ENCODE data around the gene KDM4C.

KDM4C gene

GRCh38 chr9:6937209-6937608 is 179.4 kb downstream of the KDM4C start:
- H2BK5ac ChIP-seq (ENCODE audit: low read length): no peak overlapping the region
- DNase-seq: no peak
- H3K4me1 ChIP-seq (ENCODE audit: control insufficient read depth, low read depth, low read length): no peaks in the 10 kb centered on the region
- H3K27me3 ChIP-seq (ENCODE audit: insufficient read depth, low read length, poor library complexity): no peaks in the 10 kb centered on the region
- H3K9ac ChIP-seq (ENCODE audit: low read length): no peak overlapping the region
- H3K18ac ChIP-seq (ENCODE audit: low read length): no peak overlapping the region
- no peak overlapping the region for H3K4me2 ChIP-seq (ENCODE audit: low read length)
- no peak overlapping the region for H3K4ac ChIP-seq (ENCODE audit: low read depth, low read length)
- no peak overlapping the region for H2BK15ac ChIP-seq (replicated peaks; ENCODE audit: low read depth)
- WGBS (ENCODE audit: extremely low coverage, insufficient coverage, low lambda C conversion rate): no CpG with 5 or more reads among the region's 2 CpGs
- H2AK5ac ChIP-seq (ENCODE audit: low read length): no peak overlapping the region
- H3K23ac ChIP-seq (ENCODE audit: low read length): no peak overlapping the region
- H3K4me3 ChIP-seq (ENCODE audit: low read length): no peak overlapping the region
- H4K5ac ChIP-seq (ENCODE audit: low read length): no peak overlapping the region
- H3K56ac ChIP-seq (ENCODE audit: low read length): no peak overlapping the region
- no peak overlapping the region for H3K27ac ChIP-seq (ENCODE audit: low read depth, low read length)
- H4K8ac ChIP-seq (ENCODE audit: low read depth, low read length): no peak overlapping the region
- H2BK120ac ChIP-seq (ENCODE audit: low read depth, low read length): no peak overlapping the region
- no peaks in the 10 kb centered on the region for H3K79me2 ChIP-seq (ENCODE audit: control insufficient read depth, insufficient read depth, low read length)
- no peaks in the 10 kb centered on the region for H3K36me3 ChIP-seq (ENCODE audit: control insufficient read depth, insufficient read depth, low read length)
- H3K79me1 ChIP-seq (ENCODE audit: low read length): no peaks in the 10 kb centered on the region

DNA sequence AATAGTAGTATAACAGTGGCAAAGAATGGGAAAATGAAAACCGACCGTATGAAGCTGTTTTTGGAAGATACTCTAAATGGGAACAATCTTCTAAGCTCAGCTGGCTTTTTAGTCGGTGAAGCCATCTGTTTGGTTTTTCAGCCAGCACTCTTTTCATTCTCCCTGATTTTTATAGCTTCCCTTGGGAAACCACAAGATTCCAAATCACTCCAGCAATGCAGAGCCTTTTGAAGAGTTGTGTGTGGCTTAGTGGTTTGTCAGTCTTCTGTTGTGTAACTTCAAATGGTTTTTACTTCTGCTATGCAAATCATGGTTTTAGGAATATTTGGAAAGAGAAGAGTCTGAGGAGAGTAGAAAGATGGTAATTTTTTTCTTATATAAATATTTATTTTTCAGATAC is 180.7 kb downstream of the KDM4C start:
- Histone ChIP-seq H2AK5ac (ENCODE audit: low read length) (no peak overlapping the region), H2BK5ac (ENCODE audit: low read length) (no peak overlapping the region), H2BK15ac (replicated peaks; ENCODE audit: low read depth) (no peak overlapping the region), H3K23ac (ENCODE audit: low read length) (no peak overlapping the region), H2BK120ac (ENCODE audit: low read depth, low read length) (no peak overlapping the region), H4K5ac (ENCODE audit: low read length) (no peak overlapping the region), H4K8ac (ENCODE audit: low read depth, low read length) (no peak overlapping the region), H3K9ac (ENCODE audit: low read length) (no peak overlapping the region), H3K4me2 (ENCODE audit: low read length) (no peak overlapping the region), H3K4me1 (ENCODE audit: control insufficient read depth, low read depth, low read length) (no peaks in the 10 kb centered on the region), H3K4me3 (ENCODE audit: low read length) (no peak overlapping the region), H3K18ac (ENCODE audit: low read length) (no peak overlapping the region), H3K56ac (ENCODE audit: low read length) (no peak overlapping the region), H3K79me2 (ENCODE audit: control insufficient read depth, insufficient read depth, low read length) (no peaks in the 10 kb centered on the region), H3K36me3 (ENCODE audit: control insufficient read depth, insufficient read depth, low read length) (no peaks in the 10 kb centered on the region), H3K79me1 (ENCODE audit: low read length) (no peaks in the 10 kb centered on the region), H3K4ac (ENCODE audit: low read depth, low read length) (no peak overlapping the region), H3K27me3 (ENCODE audit: insufficient read depth, low read length, poor library complexity) (no peaks in the 10 kb centered on the region), H3K27ac (ENCODE audit: low read depth, low read length) (no peak overlapping the region)
- WGBS (ENCODE audit: extremely low coverage, insufficient coverage, low lambda C conversion rate): no CpG with 5 or more reads among the region's 3 CpGs
- DNase-seq: no peak

DNA sequence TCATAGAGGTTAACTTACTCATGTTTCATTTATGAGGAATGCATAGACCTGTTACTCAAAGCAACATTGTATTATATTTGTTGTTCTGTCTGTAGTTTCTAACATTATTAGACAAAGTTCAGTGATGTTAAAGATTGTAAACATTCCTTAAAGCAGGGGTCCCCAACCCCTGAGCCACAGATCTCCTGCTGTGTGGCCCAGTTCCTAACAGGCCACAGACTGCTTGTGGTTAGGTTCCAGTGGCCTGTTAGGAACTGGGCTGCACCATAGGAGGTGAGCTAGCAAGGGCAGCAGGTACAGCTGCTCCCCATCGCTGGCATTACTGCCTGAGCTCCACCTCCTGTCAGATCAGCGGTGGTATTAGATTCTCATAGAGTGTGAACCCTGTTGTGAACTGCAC is 181.1 kb downstream of the KDM4C start:
- WGBS (ENCODE audit: extremely low coverage, insufficient coverage, low lambda C conversion rate): no CpG with 5 or more reads among the region's 2 CpGs
- Histone ChIP-seq H3K18ac (ENCODE audit: low read length) (no peak overlapping the region), H4K5ac (ENCODE audit: low read length) (no peak overlapping the region), H2BK5ac (ENCODE audit: low read length) (no peak overlapping the region), H2AK5ac (ENCODE audit: low read length) (no peak overlapping the region), H3K79me2 (ENCODE audit: control insufficient read depth, insufficient read depth, low read length) (no peaks in the 10 kb centered on the region), H3K23ac (ENCODE audit: low read length) (no peak overlapping the region), H2BK120ac (ENCODE audit: low read depth, low read length) (no peak overlapping the region), H3K27ac (ENCODE audit: low read depth, low read length) (no peak overlapping the region), H2BK15ac (replicated peaks; ENCODE audit: low read depth) (no peak overlapping the region), H3K4ac (ENCODE audit: low read depth, low read length) (no peak overlapping the region), H3K4me1 (ENCODE audit: control insufficient read depth, low read depth, low read length) (no peaks in the 10 kb centered on the region), H3K36me3 (ENCODE audit: control insufficient read depth, insufficient read depth, low read length) (no peaks in the 10 kb centered on the region), H3K9ac (ENCODE audit: low read length) (no peak overlapping the region), H3K79me1 (ENCODE audit: low read length) (no peaks in the 10 kb centered on the region), H3K4me3 (ENCODE audit: low read length) (no peak overlapping the region), H3K4me2 (ENCODE audit: low read length) (no peak overlapping the region), H4K8ac (ENCODE audit: low read depth, low read length) (no peak overlapping the region), H3K56ac (ENCODE audit: low read length) (no peak overlapping the region), H3K27me3 (ENCODE audit: insufficient read depth, low read length, poor library complexity) (no peaks in the 10 kb centered on the region)
- no peak for DNase-seq

- H3K4ac ChIP-seq (ENCODE audit: low read depth, low read length): no peak overlapping the region
- H3K4me3 ChIP-seq (ENCODE audit: low read length): no peak overlapping the region
- H3K9ac ChIP-seq (ENCODE audit: low read length): no peak overlapping the region
- H3K4me1 ChIP-seq (ENCODE audit: control insufficient read depth, low read depth, low read length): no peaks in the 10 kb centered on the region
- H3K4me2 ChIP-seq (ENCODE audit: low read length): no peak overlapping the region
- no peaks in the 10 kb centered on the region for H3K79me1 ChIP-seq (ENCODE audit: low read length)
- no peak overlapping the region for H2BK120ac ChIP-seq (ENCODE audit: low read depth, low read length)
- no peak overlapping the region for H2BK5ac ChIP-seq (ENCODE audit: low read length)
- no peak overlapping the region for H3K27ac ChIP-seq (ENCODE audit: low read depth, low read length)
- no peak overlapping the region for H2BK15ac ChIP-seq (replicated peaks; ENCODE audit: low read depth)
- H2AK5ac ChIP-seq (ENCODE audit: low read length): no peak overlapping the region
- no peaks in the 10 kb centered on the region for H3K36me3 ChIP-seq (ENCODE audit: control insufficient read depth, insufficient read depth, low read length)
- no peak overlapping the region for H3K18ac ChIP-seq (ENCODE audit: low read length)
- WGBS (ENCODE audit: extremely low coverage, insufficient coverage, low lambda C conversion rate): no CpG with 5 or more reads among the region's 4 CpGs
- H3K23ac ChIP-seq (ENCODE audit: low read length): no peak overlapping the region
- H4K5ac ChIP-seq (ENCODE audit: low read length): no peak overlapping the region
- H3K27me3 ChIP-seq (ENCODE audit: insufficient read depth, low read length, poor library complexity): no peaks in the 10 kb centered on the region
- no peak overlapping the region for H3K56ac ChIP-seq (ENCODE audit: low read length)
- H4K8ac ChIP-seq (ENCODE audit: low read depth, low read length): no peak overlapping the region
- no peaks in the 10 kb centered on the region for H3K79me2 ChIP-seq (ENCODE audit: control insufficient read depth, insufficient read depth, low read length)
- DNase-seq: no peak
These were observed 183.7 kb downstream of the KDM4C start for GRCh38 chr9:6941501-6941900.

DNA sequence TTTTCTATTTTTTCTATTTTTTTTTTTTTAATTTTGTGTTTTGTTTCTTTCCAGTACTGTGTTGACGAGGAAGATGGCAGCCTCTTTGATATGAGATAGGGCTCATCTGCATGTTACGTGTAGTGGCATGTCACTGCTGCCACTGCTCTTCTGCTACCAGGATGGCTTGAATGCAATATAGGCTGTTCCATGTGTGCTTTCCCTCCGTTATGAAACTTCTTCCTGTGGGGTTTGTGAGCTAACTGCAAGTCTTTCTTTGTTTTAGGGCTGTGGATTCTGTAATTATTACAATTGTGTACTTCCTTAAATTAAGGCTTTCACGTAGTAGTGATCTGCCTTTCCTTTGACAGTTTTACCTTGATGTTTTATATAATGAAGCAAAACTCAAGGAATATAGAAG is 184.6 kb downstream of the KDM4C start:
- no CpG with 5 or more reads among the region's 4 CpGs for WGBS (ENCODE audit: extremely low coverage, insufficient coverage, low lambda C conversion rate)

DNA sequence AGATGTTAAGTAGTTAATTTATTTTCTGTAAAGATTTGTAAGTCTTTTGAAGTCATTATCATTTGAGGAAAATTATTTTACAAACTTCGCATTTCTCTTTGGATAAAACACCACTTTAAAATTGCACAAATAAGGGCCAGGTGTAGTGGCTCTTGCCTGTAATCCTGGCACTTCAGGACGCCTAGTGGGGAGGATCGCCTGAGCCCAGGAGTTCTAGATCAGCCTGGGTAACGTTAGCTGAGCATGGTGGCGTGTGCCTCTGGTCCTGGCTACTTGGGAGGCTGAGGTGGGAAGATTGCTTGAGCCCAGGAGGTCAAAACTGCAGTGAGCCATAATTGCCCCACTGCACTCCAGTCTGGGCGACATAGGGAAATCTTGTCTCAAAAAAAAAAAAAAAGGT is 185.5 kb downstream of the KDM4C start:
- Histone ChIP-seq H2BK15ac (replicated peaks; ENCODE audit: low read depth) (no peak overlapping the region), H3K23ac (ENCODE audit: low read length) (no peak overlapping the region), H3K27me3 (ENCODE audit: insufficient read depth, low read length, poor library complexity) (no peaks in the 10 kb centered on the region), H3K4me2 (ENCODE audit: low read length) (no peak overlapping the region), H2BK120ac (ENCODE audit: low read depth, low read length) (no peak overlapping the region), H3K4me1 (ENCODE audit: control insufficient read depth, low read depth, low read length) (no peaks in the 10 kb centered on the region), H4K5ac (ENCODE audit: low read length) (no peak overlapping the region), H3K4ac (ENCODE audit: low read depth, low read length) (no peak overlapping the region), H3K79me2 (ENCODE audit: control insufficient read depth, insufficient read depth, low read length) (no peaks in the 10 kb centered on the region), H3K4me3 (ENCODE audit: low read length) (no peak overlapping the region), H3K36me3 (ENCODE audit: control insufficient read depth, insufficient read depth, low read length) (no peaks in the 10 kb centered on the region), H3K9ac (ENCODE audit: low read length) (no peak overlapping the region), H3K56ac (ENCODE audit: low read length) (no peak overlapping the region), H2AK5ac (ENCODE audit: low read length) (no peak overlapping the region), H3K27ac (ENCODE audit: low read depth, low read length) (no peak overlapping the region), H4K8ac (ENCODE audit: low read depth, low read length) (no peak overlapping the region), H3K18ac (ENCODE audit: low read length) (no peak overlapping the region), H2BK5ac (ENCODE audit: low read length) (no peak overlapping the region), H3K79me1 (ENCODE audit: low read length) (no peaks in the 10 kb centered on the region)
- no peak for DNase-seq
- no CpG with 5 or more reads among the region's 6 CpGs for WGBS (ENCODE audit: extremely low coverage, insufficient coverage, low lambda C conversion rate)

More for the DNA sequence above, 184.6 kb downstream of the KDM4C start:
- Histone ChIP-seq H2BK120ac (ENCODE audit: low read depth, low read length) (no peak overlapping the region), H3K4me2 (ENCODE audit: low read length) (no peak overlapping the region), H3K9ac (ENCODE audit: low read length) (no peak overlapping the region), H2BK15ac (replicated peaks; ENCODE audit: low read depth) (no peak overlapping the region), H2BK5ac (ENCODE audit: low read length) (no peak overlapping the region), H4K5ac (ENCODE audit: low read length) (no peak overlapping the region), H3K4me1 (ENCODE audit: control insufficient read depth, low read depth, low read length) (no peaks in the 10 kb centered on the region), H2AK5ac (ENCODE audit: low read length) (no peak overlapping the region), H3K4ac (ENCODE audit: low read depth, low read length) (no peak overlapping the region), H4K8ac (ENCODE audit: low read depth, low read length) (no peak overlapping the region), H3K27me3 (ENCODE audit: insufficient read depth, low read length, poor library complexity) (no peaks in the 10 kb centered on the region), H3K79me1 (ENCODE audit: low read length) (no peaks in the 10 kb centered on the region), H3K4me3 (ENCODE audit: low read length) (no peak overlapping the region), H3K27ac (ENCODE audit: low read depth, low read length) (no peak overlapping the region), H3K79me2 (ENCODE audit: control insufficient read depth, insufficient read depth, low read length) (no peaks in the 10 kb centered on the region), H3K23ac (ENCODE audit: low read length) (no peak overlapping the region), H3K56ac (ENCODE audit: low read length) (no peak overlapping the region), H3K36me3 (ENCODE audit: control insufficient read depth, insufficient read depth, low read length) (no peaks in the 10 kb centered on the region), H3K18ac (ENCODE audit: low read length) (no peak overlapping the region)
- DNase-seq: no peak

Data from mesendoderm (in vitro differentiated cells).